LNCaP clone FGC (cell line): ENCODE data around the gene EPS8L3.

Source experiments
- DNase-seq: peaks from one replicate; pipeline ENCODE4 v3.0.0-alpha.2; 2011; ENCODE audit warnings: low read depth
- H3K4me3 ChIP-seq: 2 replicates; pipeline ENCODE4 v1.5.1; 2011; ENCODE audit warnings: mild to moderate bottlenecking, low read depth, low read length, control low read depth
- CTCF ChIP-seq: IDR thresholded peaks from 2 replicates; pipeline ENCODE4 v1.5.1; 2012; ENCODE audit warnings: mild to moderate bottlenecking; ENCODE audit not compliant: control insufficient read depth, insufficient read depth; ENCODE audit errors: extremely low read depth

EPS8L3 gene

GRCh38 chr1:109763646-109764415, at the start of gene EPS8L3:
EPS8L3 (minus strand) TSS chr1:109763923; CDS start chr1:109761749, 2,174 bp downstream.
- TF ChIP-seq CTCF, result no peak
- DNase-seq, result no peak
- H3K4me3 ChIP-seq, result no peak within 1 kb of the TSS

GRCh38 chr1:109812691-109813393, 49.1 kb upstream of the EPS8L3 start:
- H3K4me3 ChIP-seq, result no peak overlapping the region
- no peak for TF ChIP-seq CTCF
- DNase-seq, result no peak

- TF ChIP-seq CTCF, result no peak
- no peak for DNase-seq
- no peak overlapping the region for H3K4me3 ChIP-seq
Observed at GRCh38 chr1:109808703-109809102, 45.0 kb upstream of the EPS8L3 start.

- H3K4me3 ChIP-seq, result no peak overlapping the region
- TF ChIP-seq CTCF, result no peak
- DNase-seq, result no peak
Observed at GRCh38 chr1:109807822-109808680, 44.3 kb upstream of the EPS8L3 start.

GRCh38 chr1:109807402-109807801, 43.7 kb upstream of the EPS8L3 start:
- no peak overlapping the region for H3K4me3 ChIP-seq
- DNase-seq, result no peak
- TF ChIP-seq CTCF, result no peak

- H3K4me3 ChIP-seq, result no peak overlapping the region
- no peak for DNase-seq
- no peak for TF ChIP-seq CTCF
Observed at GRCh38 chr1:109806733-109807400, 43.1 kb upstream of the EPS8L3 start.
